ENCODE measurements around the gene PHC2.
"Not testable (repeated sequence)": the region's sequence is repeated elsewhere in the genome, so short reads cannot be mapped to it uniquely, and the experiment has no call there.

PHC2 gene

DNA sequence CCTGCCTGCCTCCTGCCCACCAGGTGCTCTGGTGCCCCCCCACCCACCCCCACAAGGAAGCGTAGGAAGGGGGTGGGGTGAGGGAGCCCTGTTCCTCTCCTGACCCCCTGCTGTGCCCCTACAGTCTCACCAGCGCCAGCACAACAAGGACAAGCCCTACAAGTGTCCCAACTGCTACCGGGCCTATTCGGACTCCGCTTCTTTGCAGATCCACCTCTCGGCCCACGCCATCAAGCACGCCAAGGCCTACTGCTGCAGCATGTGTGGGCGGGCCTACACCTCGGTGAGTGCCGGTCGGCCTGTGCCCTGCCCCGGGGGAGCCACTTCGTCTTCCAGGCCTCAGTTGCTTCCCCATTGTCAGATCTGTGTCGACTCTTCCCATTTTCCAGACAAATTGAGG, 135.9 kb downstream of the PHC2 start:
- H2AFZ ChIP-seq (ENCODE audit: low read depth, low read length, severe bottlenecking) = no peak overlapping the region

DNA sequence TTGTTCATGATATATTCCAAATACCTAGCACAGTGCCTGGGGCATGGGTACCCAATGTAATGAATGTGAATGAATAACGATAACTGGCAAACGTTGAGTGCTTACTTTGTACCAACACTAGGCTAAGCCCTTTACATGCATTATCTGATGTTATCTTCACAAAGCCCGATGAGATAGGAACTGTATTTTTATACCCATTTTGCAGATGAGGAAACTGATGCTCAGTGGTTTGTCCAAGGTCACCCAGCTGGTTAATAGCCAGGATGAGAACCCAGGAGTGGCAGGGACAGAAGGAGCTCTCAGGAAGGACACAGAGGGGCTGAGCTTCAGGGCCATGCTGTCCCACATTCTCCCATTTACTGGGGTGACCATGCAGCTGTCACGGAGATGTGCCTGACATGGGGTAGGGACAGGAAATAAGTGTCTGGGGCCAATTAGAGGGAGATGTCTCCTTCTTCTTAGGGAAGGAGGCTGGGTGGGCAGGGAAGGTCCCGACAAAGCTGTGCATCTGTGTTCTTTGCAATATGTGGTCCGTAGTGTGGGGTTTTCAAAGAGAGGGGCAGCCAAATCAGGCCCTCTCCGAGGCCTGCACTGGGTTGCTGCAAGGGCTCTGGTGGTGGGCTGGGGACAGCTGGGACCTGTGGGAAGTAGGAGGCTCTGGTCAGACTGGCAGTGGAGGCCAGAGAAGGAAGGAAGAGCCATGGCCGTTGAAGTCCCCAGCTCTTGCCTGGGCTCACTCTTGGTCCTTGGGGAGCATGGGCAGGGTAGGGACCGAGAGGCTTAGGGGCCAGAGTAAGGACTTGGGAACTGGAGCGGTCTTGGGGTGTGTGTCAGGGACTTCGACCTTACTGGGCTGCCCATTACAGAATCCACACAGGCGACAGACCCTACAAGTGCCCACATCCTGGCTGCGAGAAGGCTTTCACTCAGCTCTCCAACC, 136.6 kb downstream of the PHC2 start:
- Histone ChIP-seq H3K27ac (ENCODE audit: low read depth, low read length) (no peak overlapping the region), H3K9ac (ENCODE audit: low read length) (no peak overlapping the region), H3K27me3 (ENCODE audit: low read length) (no peaks in the 10 kb centered on the region)

More for the DNA sequence above, 135.9 kb downstream of the PHC2 start:
- H3K9ac ChIP-seq (ENCODE audit: low read length) = no peak overlapping the region
- no peak overlapping the region for H3K27ac ChIP-seq (ENCODE audit: low read depth, low read length)
- H3K9me2 ChIP-seq (replicated peaks; ENCODE audit: insufficient read depth, low read length) = no peaks in the 10 kb centered on the region
- H3F3A ChIP-seq (ENCODE audit: insufficient read depth) = no peaks in the 10 kb centered on the region
- no peaks in the 10 kb centered on the region for H4K20me1 ChIP-seq (ENCODE audit: low read depth, low read length)
- no peak for TF ChIP-seq EZH2phosphoT487 (conservative IDR thresholded peaks at IDR 0.05; ENCODE audit: low read length)
- TF ChIP-seq, protein P1, sequence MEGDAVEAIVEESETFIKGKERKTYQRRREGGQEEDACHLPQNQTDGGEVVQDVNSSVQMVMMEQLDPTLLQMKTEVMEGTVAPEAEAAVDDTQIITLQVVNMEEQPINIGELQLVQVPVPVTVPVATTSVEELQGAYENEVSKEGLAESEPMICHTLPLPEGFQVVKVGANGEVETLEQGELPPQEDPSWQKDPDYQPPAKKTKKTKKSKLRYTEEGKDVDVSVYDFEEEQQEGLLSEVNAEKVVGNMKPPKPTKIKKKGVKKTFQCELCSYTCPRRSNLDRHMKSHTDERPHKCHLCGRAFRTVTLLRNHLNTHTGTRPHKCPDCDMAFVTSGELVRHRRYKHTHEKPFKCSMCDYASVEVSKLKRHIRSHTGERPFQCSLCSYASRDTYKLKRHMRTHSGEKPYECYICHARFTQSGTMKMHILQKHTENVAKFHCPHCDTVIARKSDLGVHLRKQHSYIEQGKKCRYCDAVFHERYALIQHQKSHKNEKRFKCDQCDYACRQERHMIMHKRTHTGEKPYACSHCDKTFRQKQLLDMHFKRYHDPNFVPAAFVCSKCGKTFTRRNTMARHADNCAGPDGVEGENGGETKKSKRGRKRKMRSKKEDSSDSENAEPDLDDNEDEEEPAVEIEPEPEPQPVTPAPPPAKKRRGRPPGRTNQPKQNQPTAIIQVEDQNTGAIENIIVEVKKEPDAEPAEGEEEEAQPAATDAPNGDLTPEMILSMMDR (IDR thresholded peaks at IDR 0.05; ENCODE audit: insufficient read depth, low read length, poor library complexity, severe bottlenecking) = no peak
- H3K4me2 ChIP-seq (ENCODE audit: low read depth, low read length, poor library complexity, severe bottlenecking) = no peak overlapping the region
- H3K36me3 ChIP-seq (ENCODE audit: low read length) = no peaks in the 10 kb centered on the region
- H3K9me3 ChIP-seq (ENCODE audit: insufficient read depth, low read length) = no peaks in the 10 kb centered on the region
- H3K79me2 ChIP-seq (ENCODE audit: insufficient read depth, low read length) = no peaks in the 10 kb centered on the region
- H3K4me3 ChIP-seq (ENCODE audit: insufficient read depth, low read length, poor library complexity, severe bottlenecking) = no peak overlapping the region
- H3K27me3 ChIP-seq (ENCODE audit: low read length) = no peaks in the 10 kb centered on the region

DNA sequence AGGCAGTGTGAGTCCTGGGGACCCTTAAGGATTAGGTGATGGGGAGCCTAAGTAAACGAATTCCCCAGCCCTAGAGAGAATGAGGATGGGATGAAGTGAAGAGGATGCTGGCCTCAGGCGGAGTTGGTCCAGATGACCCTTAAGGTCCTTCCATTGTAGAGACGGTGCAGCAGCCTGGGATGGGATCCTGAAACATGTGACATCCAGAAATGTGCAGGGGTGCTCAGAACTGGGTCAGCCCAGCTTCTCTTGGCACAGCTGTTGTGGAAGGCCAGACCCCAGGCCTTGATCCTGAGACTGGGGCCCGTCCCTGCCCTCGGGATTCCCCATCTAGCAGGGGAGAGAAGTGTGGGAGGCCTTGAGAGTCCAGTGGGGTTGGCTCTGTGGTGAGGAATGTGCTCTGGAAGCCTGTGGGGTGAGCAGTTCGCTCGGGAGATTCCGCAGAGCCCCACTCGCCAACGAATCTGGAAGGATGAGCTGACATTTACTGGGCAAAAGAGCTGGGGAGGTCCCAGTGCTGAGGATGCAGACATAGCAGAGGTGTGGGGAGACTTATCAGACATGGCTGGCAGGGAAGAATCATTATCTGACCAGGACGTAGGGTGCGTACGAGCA, 138.1 kb downstream of the PHC2 start:
- no peaks in the 10 kb centered on the region for H3K79me2 ChIP-seq (ENCODE audit: insufficient read depth, low read length)
- no peaks in the 10 kb centered on the region for H3K27me3 ChIP-seq (ENCODE audit: low read length)
- no peaks in the 10 kb centered on the region for H4K20me1 ChIP-seq (ENCODE audit: low read depth, low read length)
- H3K9me2 ChIP-seq (replicated peaks; ENCODE audit: insufficient read depth, low read length) = no peaks in the 10 kb centered on the region
- H3K9ac ChIP-seq (ENCODE audit: low read length) = no peak overlapping the region
- no peaks in the 10 kb centered on the region for H3F3A ChIP-seq (ENCODE audit: insufficient read depth)
- no peaks in the 10 kb centered on the region for H3K9me3 ChIP-seq (ENCODE audit: insufficient read depth, low read length)
- TF ChIP-seq, protein P1 (IDR thresholded peaks at IDR 0.05; ENCODE audit: insufficient read depth, low read length, poor library complexity, severe bottlenecking) = no peak
- no peak for TF ChIP-seq EZH2phosphoT487 (conservative IDR thresholded peaks at IDR 0.05; ENCODE audit: low read length)
- no peak overlapping the region for H3K4me2 ChIP-seq (ENCODE audit: low read depth, low read length, poor library complexity, severe bottlenecking)
- H2AFZ ChIP-seq (ENCODE audit: low read depth, low read length, severe bottlenecking) = no peak overlapping the region
- H3K36me3 ChIP-seq (ENCODE audit: low read length) = no peaks in the 10 kb centered on the region
- no peak overlapping the region for H3K4me3 ChIP-seq (ENCODE audit: insufficient read depth, low read length, poor library complexity, severe bottlenecking)
- H3K27ac ChIP-seq (ENCODE audit: low read depth, low read length) = no peak overlapping the region

More for the DNA sequence above, 136.6 kb downstream of the PHC2 start:
- TF ChIP-seq, protein P1 (IDR thresholded peaks at IDR 0.05; ENCODE audit: insufficient read depth, low read length, poor library complexity, severe bottlenecking) = no peak
- no peak for TF ChIP-seq EZH2phosphoT487 (conservative IDR thresholded peaks at IDR 0.05; ENCODE audit: low read length)
- H3K4me2 ChIP-seq (ENCODE audit: low read depth, low read length, poor library complexity, severe bottlenecking) = no peak overlapping the region
- H3K9me2 ChIP-seq (replicated peaks; ENCODE audit: insufficient read depth, low read length) = no peaks in the 10 kb centered on the region
- H2AFZ ChIP-seq (ENCODE audit: low read depth, low read length, severe bottlenecking) = no peak overlapping the region
- H3K4me3 ChIP-seq (ENCODE audit: insufficient read depth, low read length, poor library complexity, severe bottlenecking) = no peak overlapping the region
- no peaks in the 10 kb centered on the region for H3K36me3 ChIP-seq (ENCODE audit: low read length)
- no peaks in the 10 kb centered on the region for H4K20me1 ChIP-seq (ENCODE audit: low read depth, low read length)
- no peaks in the 10 kb centered on the region for H3K79me2 ChIP-seq (ENCODE audit: insufficient read depth, low read length)
- no peaks in the 10 kb centered on the region for H3K9me3 ChIP-seq (ENCODE audit: insufficient read depth, low read length)
- H3F3A ChIP-seq (ENCODE audit: insufficient read depth) = no peaks in the 10 kb centered on the region

DNA sequence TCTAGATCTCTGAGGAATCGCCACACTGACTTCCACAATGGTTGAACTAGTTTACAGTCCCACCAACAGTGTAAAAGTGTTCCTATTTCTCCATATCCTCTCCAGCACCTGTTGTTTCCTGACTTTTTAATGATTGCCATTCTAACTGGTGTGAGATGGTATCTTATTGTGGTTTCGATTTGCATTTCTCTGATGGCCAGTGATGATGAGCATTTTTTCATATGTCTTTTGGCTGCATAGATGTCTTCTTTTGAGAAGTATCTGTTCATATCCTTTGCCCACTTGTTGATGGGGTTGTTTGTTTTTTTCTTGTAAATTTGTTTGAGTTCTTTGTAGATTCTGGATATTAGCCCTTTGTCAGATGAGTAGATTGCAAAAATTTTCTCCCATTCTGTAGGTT, 140.3 kb downstream of the PHC2 start:
- H3K4me3 ChIP-seq (ENCODE audit: insufficient read depth, low read length, poor library complexity, severe bottlenecking); H3K9ac ChIP-seq (ENCODE audit: low read length); H3K79me2 ChIP-seq (ENCODE audit: insufficient read depth, low read length); H4K20me1 ChIP-seq (ENCODE audit: low read depth, low read length); H2AFZ ChIP-seq (ENCODE audit: low read depth, low read length, severe bottlenecking); H3K9me3 ChIP-seq (ENCODE audit: insufficient read depth, low read length); H3K27ac ChIP-seq (ENCODE audit: low read depth, low read length); H3K4me2 ChIP-seq (ENCODE audit: low read depth, low read length, poor library complexity, severe bottlenecking); H3K27me3 ChIP-seq (ENCODE audit: low read length); H3F3A ChIP-seq (ENCODE audit: insufficient read depth); H3K9me2 ChIP-seq (replicated peaks; ENCODE audit: insufficient read depth, low read length); H3K36me3 ChIP-seq (ENCODE audit: low read length): not testable (repeated sequence)
